NCI-H2196 treated with DMSO at 0.1 percent for 48 hours (cell line): ENCODE data around the gene SETBP1.
A peak's percentile ranks its signal among the peaks of the same experiment; 100 is the strongest.

Source experiments
- DNase-seq: peaks from one replicate; lab custom pipeline; 2025; ENCODE audit not compliant: unreplicated experiment; lab: John Stamatoyannopoulos, UW

The SETBP1 gene

GRCh38 chr18:44679056-44679913, 1.4 kb upstream of the SETBP1 start:
- peak; percentile 76 for DNase-seq

GRCh38 chr18:44679914-44680272, 795 bp upstream of the SETBP1 start:
- DNase-seq: peak; percentile 35

GRCh38 chr18:44681076-44681970, 635 bp downstream of the SETBP1 start:
- DNase-seq: no peak

- DNase-seq: no peak
These were observed 1.6 kb downstream of the SETBP1 start for GRCh38 chr18:44682201-44682870.

DNA sequence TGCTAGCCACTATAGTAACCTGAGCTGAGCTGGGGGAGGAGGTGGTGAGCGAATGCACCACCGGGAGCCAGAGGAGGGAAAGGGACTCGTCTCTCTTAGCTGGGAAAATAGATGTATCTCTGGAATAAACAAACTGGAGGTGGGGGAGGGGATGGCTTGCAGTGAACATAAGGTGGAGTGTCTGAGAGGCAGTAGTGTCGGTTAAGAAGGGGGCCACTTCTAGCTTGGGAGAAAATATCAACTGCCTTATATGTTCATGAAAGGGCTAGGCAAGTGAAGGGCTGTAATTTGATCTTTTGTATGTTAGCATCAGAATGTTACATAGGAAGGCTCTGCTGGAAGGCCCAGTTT, 2.2 kb downstream of the SETBP1 start:
- peak; percentile 48 for DNase-seq

- no peak for DNase-seq
These were observed 2.9 kb downstream of the SETBP1 start for GRCh38 chr18:44683556-44683955.

DNA sequence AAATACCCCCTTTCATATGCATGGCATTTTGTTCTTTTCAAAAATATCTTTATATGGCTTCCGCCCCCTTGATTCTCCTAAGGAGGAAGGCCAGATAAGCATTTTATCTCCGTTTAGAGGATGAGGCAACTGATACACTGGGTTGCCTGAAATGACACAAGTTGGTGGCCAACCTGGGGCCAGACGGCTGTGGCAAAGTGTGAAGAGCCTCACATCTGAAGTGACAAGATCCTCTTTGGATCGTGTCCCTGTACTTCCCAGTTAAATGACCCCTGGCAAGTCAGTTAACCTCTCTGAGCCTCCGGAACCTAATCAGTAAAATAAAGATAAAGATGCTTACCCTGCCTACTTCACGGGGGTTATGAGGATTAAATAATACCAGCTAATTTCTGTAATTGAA, 4.6 kb downstream of the SETBP1 start:
- DNase-seq: no peak

- DNase-seq: no peak
These were observed 5.5 kb downstream of the SETBP1 start for GRCh38 chr18:44686156-44686555.

DNA sequence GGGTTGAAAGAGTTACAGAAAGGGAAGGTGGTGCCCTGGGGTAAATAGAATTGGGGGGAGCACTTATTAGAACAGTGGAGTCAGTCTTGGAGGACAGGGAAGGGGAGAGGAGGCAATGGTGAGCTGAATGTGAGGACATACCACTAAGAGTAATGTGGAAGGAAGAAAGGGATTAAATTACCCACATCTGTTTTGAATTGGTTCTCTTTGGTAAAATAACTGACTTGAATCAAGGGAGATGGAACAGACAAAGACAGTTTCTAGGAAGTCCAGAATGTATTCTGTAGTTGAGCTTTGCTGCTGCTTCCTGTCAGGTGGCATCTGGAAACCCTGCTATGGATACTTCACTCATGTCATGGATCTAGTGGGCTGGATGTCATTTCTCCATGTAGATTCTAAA, 6.7 kb downstream of the SETBP1 start:
- no peak for DNase-seq

- no peak for DNase-seq
These were observed 9.0 kb downstream of the SETBP1 start for GRCh38 chr18:44689736-44690135.

- DNase-seq: no peak
These were observed 10.6 kb downstream of the SETBP1 start for GRCh38 chr18:44691148-44691925.

DNA sequence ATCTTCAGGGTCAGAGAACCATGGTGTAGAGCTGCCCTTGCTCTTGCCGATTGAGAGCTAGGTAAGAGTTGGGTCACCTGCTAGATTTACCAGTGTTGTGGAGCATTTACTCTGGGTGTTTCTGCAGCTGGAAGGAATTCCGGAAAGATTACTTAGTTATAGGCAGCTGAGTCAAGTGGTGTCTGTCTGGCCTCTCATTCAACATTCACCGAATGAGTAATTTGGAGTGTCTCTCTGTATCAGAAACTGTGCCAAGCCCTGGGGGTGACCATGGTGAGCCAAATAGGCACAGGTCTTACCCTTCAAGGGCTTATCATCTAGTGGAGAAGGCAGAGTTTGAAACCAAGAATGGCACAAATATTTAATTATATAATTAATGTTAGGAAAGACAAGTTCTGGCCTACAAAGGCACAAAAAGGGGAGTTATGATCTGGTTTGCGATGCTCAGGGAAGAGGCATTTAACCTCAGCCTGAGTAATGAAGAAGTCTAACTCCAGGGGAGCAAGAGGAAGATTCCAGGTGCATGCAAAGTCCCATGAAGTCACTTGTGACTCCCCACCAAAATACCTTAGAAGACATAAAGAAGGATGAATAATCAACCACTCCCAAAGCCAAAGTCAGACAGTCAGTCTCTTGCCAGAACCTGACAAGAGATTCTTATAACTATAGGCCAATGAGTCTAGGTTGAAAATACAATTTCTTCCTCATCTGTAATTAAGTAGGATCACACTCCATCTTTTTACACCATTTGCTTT, 12.5 kb downstream of the SETBP1 start:
- no peak for DNase-seq

GRCh38 chr18:44695503-44695902, 14.8 kb downstream of the SETBP1 start:
- no peak for DNase-seq

- DNase-seq: no peak
These were observed 16.2 kb downstream of the SETBP1 start for GRCh38 chr18:44696892-44697291.

DNA sequence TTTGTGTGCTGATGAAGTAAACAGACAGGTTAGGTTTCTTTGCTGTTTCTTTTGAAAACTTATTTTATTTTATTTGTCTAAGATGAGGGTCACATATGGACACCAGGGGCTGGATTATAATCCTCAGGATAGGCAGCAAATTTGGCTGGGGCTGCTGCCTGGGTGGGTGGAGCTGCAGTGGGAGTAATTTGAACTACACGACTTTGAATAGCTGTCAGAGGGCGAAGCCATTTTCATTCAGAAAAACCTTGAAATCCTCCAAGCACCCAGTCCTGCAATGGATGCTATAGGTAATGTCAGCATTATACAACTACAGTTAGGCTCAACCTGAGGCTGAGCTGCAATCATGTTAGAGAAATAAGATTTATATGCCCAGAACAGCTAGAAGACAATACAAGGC, 16.6 kb downstream of the SETBP1 start:
- DNase-seq: no peak

GRCh38 chr18:44698518-44698917, 17.8 kb downstream of the SETBP1 start:
- DNase-seq: no peak

- DNase-seq: no peak
These were observed 19.0 kb downstream of the SETBP1 start for GRCh38 chr18:44699572-44700261.

GRCh38 chr18:44700652-44701051, 20.0 kb downstream of the SETBP1 start:
- DNase-seq: no peak

DNA sequence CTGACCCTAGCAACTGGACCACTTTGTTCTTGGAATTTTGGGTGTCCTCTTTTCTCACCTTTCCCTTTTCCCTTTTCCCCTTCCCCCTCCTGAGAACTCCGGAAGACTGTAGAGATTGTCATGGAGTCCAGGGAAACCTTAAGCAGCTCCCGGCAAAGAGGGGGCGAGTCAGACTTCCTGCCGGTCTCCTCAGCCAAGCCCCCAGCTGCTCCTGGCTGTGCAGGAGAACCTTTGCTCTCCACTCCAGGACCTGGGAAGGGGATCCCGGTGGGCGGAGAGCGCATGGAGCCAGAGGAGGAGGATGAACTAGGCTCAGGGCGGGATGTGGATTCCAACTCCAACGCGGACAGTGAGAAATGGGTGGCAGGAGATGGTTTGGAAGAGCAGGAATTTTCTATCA, 20.5 kb downstream of the SETBP1 start:
- DNase-seq: no peak

DNA sequence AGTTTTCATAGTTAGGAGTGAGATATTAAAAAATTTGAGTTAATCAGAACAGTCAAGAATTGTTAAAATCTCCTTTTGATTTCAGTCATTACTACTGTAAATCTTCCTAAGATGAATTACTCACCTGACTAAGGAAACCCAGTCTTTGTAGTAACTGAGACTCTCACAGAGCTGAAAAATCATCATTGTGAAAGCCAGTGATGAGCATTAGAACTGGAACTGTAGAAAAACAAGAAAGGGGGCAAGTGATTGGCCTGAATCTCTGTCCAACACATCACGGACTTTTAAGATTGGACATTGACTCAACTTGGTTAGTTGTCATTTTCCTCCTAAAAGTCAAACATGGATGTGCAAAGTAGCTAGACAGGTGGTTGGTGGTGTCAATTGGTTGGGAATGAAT, 21.9 kb downstream of the SETBP1 start:
- no peak for DNase-seq
